HepG2 (cell line): ENCODE results near the gene NRL. TPM values are rescaled to one million over a fixed set of nuclear protein-coding genes. Genes with fewer than 3 reads are reported as not detected.

Experiments
- AKNA ChIP-seq: sonication (generic); formaldehyde crosslinking; IDR thresholded peaks from 2 replicates; pipeline ENCODE4 v1.4.0; 2020; ENCODE audit warnings: missing genetic modification reagents, borderline replicate concordance
- HHEX ChIP-seq: IDR thresholded peaks from 2 replicates; pipeline ENCODE4 v1.6.1; 2016; ENCODE audit warnings: control low read depth
- HINFP ChIP-seq: sonication (generic); formaldehyde crosslinking; IDR thresholded peaks from 2 replicates; pipeline ENCODE4 v1.4.0; 2020; ENCODE audit warnings: low read depth, mild to moderate bottlenecking, missing genetic modification reagents
- IRF1 ChIP-seq: sonication (generic); formaldehyde crosslinking; IDR thresholded peaks from 2 replicates; pipeline ENCODE4 v1.4.0; 2020; ENCODE audit warnings: low read depth, mild to moderate bottlenecking, missing genetic modification reagents
- IRF9 ChIP-seq: sonication (generic); formaldehyde crosslinking; IDR thresholded peaks from 2 replicates; pipeline ENCODE4 v1.8.0; 2022; ENCODE audit warnings: missing genetic modification reagents, mild to moderate bottlenecking, borderline replicate concordance
- REPIN1 ChIP-seq: sonication (generic); formaldehyde crosslinking; IDR thresholded peaks from 2 replicates; pipeline ENCODE4 v1.8.0; 2022; ENCODE audit warnings: missing genetic modification reagents, low read depth, mild to moderate bottlenecking, borderline replicate concordance
- SCMH1 ChIP-seq: sonication (generic); formaldehyde crosslinking; IDR thresholded peaks from 2 replicates; pipeline ENCODE4 v1.9.0; 2021; ENCODE audit warnings: missing genetic modification reagents, mild to moderate bottlenecking, borderline replicate concordance
- STAG1 ChIP-seq: sonication (generic); formaldehyde crosslinking; IDR thresholded peaks from 2 replicates; pipeline ENCODE4 v1.4.0; 2020; ENCODE audit warnings: missing genetic modification reagents
- YEATS2 ChIP-seq: sonication (generic); formaldehyde crosslinking; IDR thresholded peaks from 2 replicates; pipeline ENCODE4 v1.4.0; 2020; ENCODE audit warnings: missing genetic modification reagents, borderline replicate concordance
- ZBTB42 ChIP-seq: sonication (generic); formaldehyde crosslinking; IDR thresholded peaks from 2 replicates; pipeline ENCODE4 v1.5.0; 2020; ENCODE audit warnings: mild to moderate bottlenecking, missing genetic modification reagents
- ZNF430 ChIP-seq: sonication (generic); formaldehyde crosslinking; IDR thresholded peaks from 2 replicates; pipeline ENCODE4 v1.9.0; 2021; ENCODE audit warnings: mild to moderate bottlenecking, missing genetic modification reagents
- ZNF451 ChIP-seq: sonication (generic); formaldehyde crosslinking; IDR thresholded peaks from 2 replicates; pipeline ENCODE4 v1.5.0; 2020; ENCODE audit warnings: mild to moderate bottlenecking, missing genetic modification reagents
- ZNF768 ChIP-seq: sonication (generic); formaldehyde crosslinking; IDR thresholded peaks from 2 replicates; pipeline ENCODE4 v1.4.0; 2020; ENCODE audit warnings: missing genetic modification reagents
- ZSCAN20 ChIP-seq: sonication (generic); formaldehyde crosslinking; IDR thresholded peaks from 2 replicates; pipeline ENCODE4 v1.4.0; 2020; ENCODE audit warnings: missing genetic modification reagents, mild to moderate bottlenecking, borderline replicate concordance
- polyA plus RNA-seq, 8 experiments: library from polyadenylated mRNA; depleted of rRNA in 3 of 8; stranded (reverse) in 7 of 8; unstranded in 1 of 8; fragments of >200 nt; fragmentation: Illumina TruSeq in 4 of 8; extraction: Trizol in 4 of 8; gene quantifications; 2 replicates each; pipeline versions ENCODE4 v1.2.1 to v1.2.3, GENCODE V29; 2011 to 2016; ENCODE audit warnings: low read depth in 4 of 8, missing spikeins in 1 of 8, mixed read lengths in 1 of 8; ENCODE audit not compliant: insufficient read depth in 1 of 8
- total RNA-seq, 5 experiments: library from RNA; depleted of rRNA; stranded (reverse); fragments of >200 nt; fragmentation: Illumina TruSeq; extraction: Trizol; gene quantifications; 2 replicates each; pipeline ENCODE4 v1.2.3, GENCODE V29; 2016; ENCODE audit warnings: low read depth in 1 of 5
- TF ChIP-seq, protein P1 (sequence below): sonication (generic); formaldehyde crosslinking; IDR thresholded peaks from 2 replicates; pipeline ENCODE4 v1.9.0; 2021; ENCODE audit warnings: missing genetic modification reagents, borderline replicate concordance

Gene NRL
- total and polyA plus RNA-seq, 2 of the 13 experiments (the other 11 are each of a cell fraction or from before 2014, with no cell fraction given) = 2.5 to 4.7 TPM

GRCh38 chr14:24072881-24073877 is 41.6 kb downstream of the NRL start (continued):
- TF ChIP-seq, protein P1, sequence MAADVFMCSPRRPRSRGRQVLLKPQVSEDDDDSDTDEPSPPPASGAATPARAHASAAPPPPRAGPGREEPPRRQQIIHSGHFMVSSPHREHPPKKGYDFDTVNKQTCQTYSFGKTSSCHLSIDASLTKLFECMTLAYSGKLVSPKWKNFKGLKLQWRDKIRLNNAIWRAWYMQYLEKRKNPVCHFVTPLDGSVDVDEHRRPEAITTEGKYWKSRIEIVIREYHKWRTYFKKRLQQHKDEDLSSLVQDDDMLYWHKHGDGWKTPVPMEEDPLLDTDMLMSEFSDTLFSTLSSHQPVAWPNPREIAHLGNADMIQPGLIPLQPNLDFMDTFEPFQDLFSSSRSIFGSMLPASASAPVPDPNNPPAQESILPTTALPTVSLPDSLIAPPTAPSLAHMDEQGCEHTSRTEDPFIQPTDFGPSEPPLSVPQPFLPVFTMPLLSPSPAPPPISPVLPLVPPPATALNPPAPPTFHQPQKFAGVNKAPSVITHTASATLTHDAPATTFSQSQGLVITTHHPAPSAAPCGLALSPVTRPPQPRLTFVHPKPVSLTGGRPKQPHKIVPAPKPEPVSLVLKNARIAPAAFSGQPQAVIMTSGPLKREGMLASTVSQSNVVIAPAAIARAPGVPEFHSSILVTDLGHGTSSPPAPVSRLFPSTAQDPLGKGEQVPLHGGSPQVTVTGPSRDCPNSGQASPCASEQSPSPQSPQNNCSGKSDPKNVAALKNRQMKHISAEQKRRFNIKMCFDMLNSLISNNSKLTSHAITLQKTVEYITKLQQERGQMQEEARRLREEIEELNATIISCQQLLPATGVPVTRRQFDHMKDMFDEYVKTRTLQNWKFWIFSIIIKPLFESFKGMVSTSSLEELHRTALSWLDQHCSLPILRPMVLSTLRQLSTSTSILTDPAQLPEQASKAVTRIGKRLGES (CRISPR knock-in tag) = no peak
- TF ChIP-seq ZNF451 (CRISPR knock-in tag) = no peak
- no peak for TF ChIP-seq ZSCAN20 (CRISPR knock-in tag)
- no peak for TF ChIP-seq SCMH1
- TF ChIP-seq YEATS2 (CRISPR knock-in tag) = no peak
- TF ChIP-seq ZNF768 (CRISPR knock-in tag) = peak; percentile 84
- TF ChIP-seq IRF1 (CRISPR knock-in tag) = no peak
- no peak for TF ChIP-seq HHEX (CRISPR knock-in tag)
- 0 out of 2 replicates have a peak, but pooled peaks have one; percentile 2 for TF ChIP-seq HINFP (CRISPR knock-in tag)
- TF ChIP-seq AKNA (CRISPR knock-in tag) = no peak
- TF ChIP-seq ZNF430 (CRISPR knock-in tag) = no peak
- TF ChIP-seq ZBTB42 (CRISPR knock-in tag) = no peak
- TF ChIP-seq REPIN1 (CRISPR knock-in tag) = no peak
- TF ChIP-seq STAG1 (CRISPR knock-in tag) = no peak
- TF ChIP-seq IRF9 = no peak
